BE2C (cell line): ENCODE data around the gene PRR15. TPM values are rescaled to one million over a fixed set of nuclear protein-coding genes. Genes with fewer than 3 reads are reported as not detected.
A peak's percentile ranks its signal among the peaks of the same experiment; 100 is the strongest.
"Not testable (repeated sequence)": the region's sequence is repeated elsewhere in the genome, so short reads cannot be mapped to it uniquely, and the experiment has no call there.

Experiments used
- DNase-seq: peaks from one replicate; pipeline ENCODE4 v3.0.0-alpha.2; 2020
- H3K27me3 ChIP-seq: fragments of 250-450 bp; sonication (Bioruptor Pico); 2 replicates; pipeline ENCODE4 v1.5.1; 2020; ENCODE audit warnings: mild to moderate bottlenecking
- H3K36me3 ChIP-seq: fragments of 250-450 bp; sonication (Bioruptor Pico); 2 replicates; pipeline ENCODE4 v1.5.1; 2020; ENCODE audit warnings: mild to moderate bottlenecking
- H3K4me1 ChIP-seq: fragments of 250-450 bp; sonication (Bioruptor Pico); 2 replicates; pipeline ENCODE4 v1.5.1; 2020
- H3K4me3 ChIP-seq: 2 replicates; pipeline ENCODE4 v1.5.1; 2011; ENCODE audit warnings: low read depth, low read length
- H3K9me3 ChIP-seq: fragments of 250-450 bp; sonication (Bioruptor Pico); 2 replicates; pipeline ENCODE4 v1.5.1; 2020
- CTCF ChIP-seq: IDR thresholded peaks from 2 replicates; pipeline ENCODE4 v1.5.1; 2012; ENCODE audit warnings: mild to moderate bottlenecking, low read depth, low read length
- polyA plus RNA-seq: library from polyadenylated mRNA; unstranded; fragments of >200 nt; gene quantifications from one replicate; pipeline ENCODE4 v1.2.1, GENCODE V29; 2012; ENCODE audit warnings: low read depth, missing spikeins; ENCODE audit not compliant: insufficient read length, insufficient read depth

Gene PRR15
- polyA plus RNA-seq: not detected

DNA sequence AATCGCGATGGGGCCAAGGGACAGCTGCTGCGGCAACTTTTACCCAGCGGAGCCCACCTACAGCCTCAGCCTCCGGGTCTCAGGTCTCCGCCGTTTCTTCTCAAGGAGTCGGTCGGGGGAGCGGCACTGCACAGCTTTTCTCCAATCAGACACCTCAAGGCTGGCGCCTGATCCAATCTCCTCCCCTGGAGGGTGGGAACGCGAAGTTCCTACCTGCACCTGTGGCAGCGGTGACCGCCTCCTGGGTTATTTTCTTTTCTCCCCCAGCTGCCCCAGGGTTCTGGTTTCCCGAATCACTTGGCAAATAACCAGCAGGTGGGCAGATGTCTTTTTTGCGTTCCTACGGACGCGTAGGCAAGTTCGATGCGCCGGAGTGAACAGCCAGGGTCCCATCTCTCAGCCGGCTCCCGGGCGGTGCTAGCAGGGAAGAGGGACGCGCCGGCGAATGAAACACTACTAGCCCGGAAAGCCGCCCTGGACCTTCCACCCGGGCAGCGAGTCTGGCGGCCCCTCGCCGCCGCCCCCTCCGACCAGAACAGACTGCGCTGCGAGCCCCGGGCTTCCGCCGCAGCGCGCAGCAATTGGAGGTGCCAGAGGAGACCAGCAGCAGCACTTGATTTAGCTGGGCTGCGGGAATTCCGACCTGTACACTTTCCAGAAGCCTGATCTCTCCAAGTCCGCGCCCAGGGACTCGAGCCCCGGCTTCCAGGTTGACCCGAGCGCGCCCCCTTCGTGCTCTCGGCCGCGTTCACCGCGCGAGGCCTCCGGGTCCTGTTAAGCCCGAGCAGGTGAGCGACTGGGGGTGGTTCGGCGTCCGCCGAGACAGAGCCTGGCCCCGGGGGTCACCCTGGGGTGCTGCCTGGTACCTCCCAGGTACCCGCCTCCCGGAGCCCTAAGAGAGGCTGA, at the start of gene PRR15:
PRR15 (plus strand) TSS at position 246 of the 906 bp plus-strand sequence. CDS start 2,495 bp downstream, outside the sequence.
- no peaks in the 10 kb centered on the region for H3K4me1 ChIP-seq
- TF ChIP-seq CTCF: no peak
- no peaks in the 10 kb centered on the region for H3K36me3 ChIP-seq
- H3K27me3 ChIP-seq: peaks cover 72% of the 10 kb centered on the region
- peak; percentile 12 for DNase-seq
- no peaks in the 10 kb centered on the region for H3K9me3 ChIP-seq
- no peak within 1 kb of the TSS for H3K4me3 ChIP-seq

- Histone ChIP-seq H3K27me3 (no peaks in the 10 kb centered on the region; the same call in 1 of the 2 replicates), H3K4me3 (no peak overlapping the region), H3K36me3 (no peaks in the 10 kb centered on the region), H3K9me3 (no peaks in the 10 kb centered on the region), H3K4me1 (no peaks in the 10 kb centered on the region)
- no peak for DNase-seq
- no peak for TF ChIP-seq CTCF
Observed at GRCh38 chr7:29516491-29516890, 47.1 kb upstream of the PRR15 start.

GRCh38 chr7:29518616-29519015, 45.0 kb upstream of the PRR15 start:
- DNase-seq: no peak
- no peaks in the 10 kb centered on the region; the same call in 1 of the 2 replicates for H3K27me3 ChIP-seq
- no peaks in the 10 kb centered on the region for H3K36me3 ChIP-seq
- no peak for TF ChIP-seq CTCF
- no peak overlapping the region for H3K4me3 ChIP-seq
- H3K4me1 ChIP-seq: no peaks in the 10 kb centered on the region
- no peaks in the 10 kb centered on the region for H3K9me3 ChIP-seq

- H3K4me1 ChIP-seq: no peaks in the 10 kb centered on the region
- no peaks in the 10 kb centered on the region for H3K36me3 ChIP-seq
- H3K27me3 ChIP-seq: no peaks in the 10 kb centered on the region
- no peak for DNase-seq
- H3K9me3 ChIP-seq: no peaks in the 10 kb centered on the region
- TF ChIP-seq CTCF: no peak
- no peak overlapping the region for H3K4me3 ChIP-seq
Observed at GRCh38 chr7:29523728-29524127, 39.9 kb upstream of the PRR15 start.

- Histone ChIP-seq H3K4me1 (no peaks in the 10 kb centered on the region), H3K36me3 (no peaks in the 10 kb centered on the region), H3K9me3 (no peaks in the 10 kb centered on the region), H3K27me3 (no peaks in the 10 kb centered on the region), H3K4me3 (no peak overlapping the region)
- DNase-seq: no peak
- TF ChIP-seq CTCF: no peak
Observed at GRCh38 chr7:29527505-29528108, 36.0 kb upstream of the PRR15 start.

GRCh38 chr7:29528526-29528925, 35.1 kb upstream of the PRR15 start:
- H3K9me3 ChIP-seq, H3K4me3 ChIP-seq, H3K36me3 ChIP-seq, DNase-seq, H3K27me3 ChIP-seq, H3K4me1 ChIP-seq: not testable (repeated sequence)
